ENCODE data around the gene HES3.

Gene HES3

DNA sequence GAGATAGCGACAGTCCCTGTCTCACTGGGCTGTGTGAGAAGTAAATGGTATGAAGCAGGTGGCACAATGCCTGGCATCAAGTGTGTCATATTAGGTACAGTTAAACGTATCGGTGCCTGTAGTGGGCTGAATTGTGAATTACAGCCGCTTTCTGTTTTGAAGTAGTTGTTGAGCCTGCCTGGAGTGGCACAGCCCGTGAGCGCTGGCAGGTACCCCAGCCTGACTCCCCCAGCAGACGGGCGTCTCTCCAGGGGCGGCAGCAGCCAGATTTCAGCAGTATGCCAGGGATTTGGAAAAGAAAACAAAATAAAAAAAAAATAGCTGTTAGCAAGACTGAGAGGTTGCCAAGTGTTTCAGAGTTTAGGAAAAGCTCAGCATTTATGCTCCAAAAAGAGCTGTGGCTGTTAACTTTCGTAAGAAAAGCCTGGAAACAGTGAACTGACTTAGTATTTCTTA, 43.5 kb downstream of the HES3 start:
- Mint-ChIP-seq H3K36me3 (ENCODE audit: low read depth) (no peaks in the 10 kb centered on the region), H3K4me3 (no peak overlapping the region), H3K27ac (no peak overlapping the region), H3K9me3 (no peaks in the 10 kb centered on the region), H3K4me1 (ENCODE audit: low read depth) (peaks cover 3% of the 10 kb centered on the region), H3K27me3 (no peaks in the 10 kb centered on the region)

DNA sequence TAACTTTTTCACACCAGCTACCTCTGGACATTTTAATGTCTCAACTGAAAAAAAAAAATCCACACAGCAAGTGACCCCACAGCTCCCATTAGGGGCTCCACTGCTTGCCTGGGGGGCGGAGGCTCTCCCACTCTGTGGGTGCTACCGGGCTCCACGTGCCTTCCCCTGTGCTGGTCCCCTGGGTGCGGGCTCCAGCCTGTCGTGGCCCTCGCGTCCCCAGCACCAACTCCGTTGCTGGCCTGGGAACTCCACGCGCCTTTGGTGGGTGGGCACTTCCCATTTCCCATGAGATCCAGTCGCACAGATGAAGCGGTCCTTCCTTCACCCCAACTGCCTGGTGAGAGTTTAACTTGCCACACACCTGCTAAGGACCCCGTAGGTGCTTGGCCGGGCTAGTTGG, 44.0 kb downstream of the HES3 start:
- Mint-ChIP-seq H3K27ac (no peak overlapping the region), H3K4me3 (no peak overlapping the region), H3K27me3 (no peaks in the 10 kb centered on the region), H3K4me1 (ENCODE audit: low read depth) (peaks cover 3% of the 10 kb centered on the region), H3K9me3 (no peaks in the 10 kb centered on the region), H3K36me3 (ENCODE audit: low read depth) (no peaks in the 10 kb centered on the region)

DNA sequence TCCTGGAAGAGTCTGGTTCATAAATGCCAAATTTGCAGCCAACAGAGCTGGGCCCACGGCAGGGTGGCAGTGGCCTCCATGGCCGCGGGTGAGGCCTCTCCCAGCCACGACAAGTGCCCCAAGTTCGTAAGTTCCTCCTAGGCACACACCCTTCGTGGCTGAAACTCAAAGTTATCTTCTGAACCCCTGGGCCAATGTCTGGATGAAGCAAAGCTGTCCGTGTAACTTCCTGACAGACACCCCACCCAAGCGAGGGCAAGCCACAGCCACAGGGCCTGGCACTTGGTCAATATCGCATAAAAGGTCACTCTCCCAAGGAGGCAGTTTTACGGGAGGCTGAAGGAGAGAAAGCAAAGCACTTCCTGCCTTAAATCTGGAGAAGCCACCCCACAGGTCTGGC, 44.7 kb downstream of the HES3 start:
- Mint-ChIP-seq H3K27ac (no peak overlapping the region), H3K4me3 (no peak overlapping the region), H3K36me3 (ENCODE audit: low read depth) (no peaks in the 10 kb centered on the region), H3K4me1 (ENCODE audit: low read depth) (peaks cover 3% of the 10 kb centered on the region), H3K9me3 (no peaks in the 10 kb centered on the region), H3K27me3 (no peaks in the 10 kb centered on the region)

DNA sequence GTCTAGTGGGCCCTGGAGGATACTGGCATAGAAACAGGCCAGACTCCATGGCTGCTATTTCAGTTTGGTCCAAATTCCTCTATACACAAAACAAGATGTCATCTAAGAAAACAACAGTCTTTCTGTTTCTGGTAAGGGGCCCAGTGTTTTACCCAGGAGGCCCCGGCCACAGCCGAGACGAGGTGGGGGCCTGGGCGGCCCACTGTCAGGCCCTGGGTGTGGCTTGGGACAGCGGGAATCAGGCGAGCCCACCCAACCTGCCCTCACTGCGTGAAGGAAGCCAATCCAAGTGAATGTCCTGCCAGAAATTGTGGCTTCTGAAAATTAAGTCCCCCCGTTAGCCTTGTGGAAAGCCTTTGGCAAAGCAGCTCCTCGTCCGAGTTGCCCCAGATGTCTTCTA, 48.1 kb downstream of the HES3 start:
- no peak overlapping the region for H3K27ac Mint-ChIP-seq

DNA sequence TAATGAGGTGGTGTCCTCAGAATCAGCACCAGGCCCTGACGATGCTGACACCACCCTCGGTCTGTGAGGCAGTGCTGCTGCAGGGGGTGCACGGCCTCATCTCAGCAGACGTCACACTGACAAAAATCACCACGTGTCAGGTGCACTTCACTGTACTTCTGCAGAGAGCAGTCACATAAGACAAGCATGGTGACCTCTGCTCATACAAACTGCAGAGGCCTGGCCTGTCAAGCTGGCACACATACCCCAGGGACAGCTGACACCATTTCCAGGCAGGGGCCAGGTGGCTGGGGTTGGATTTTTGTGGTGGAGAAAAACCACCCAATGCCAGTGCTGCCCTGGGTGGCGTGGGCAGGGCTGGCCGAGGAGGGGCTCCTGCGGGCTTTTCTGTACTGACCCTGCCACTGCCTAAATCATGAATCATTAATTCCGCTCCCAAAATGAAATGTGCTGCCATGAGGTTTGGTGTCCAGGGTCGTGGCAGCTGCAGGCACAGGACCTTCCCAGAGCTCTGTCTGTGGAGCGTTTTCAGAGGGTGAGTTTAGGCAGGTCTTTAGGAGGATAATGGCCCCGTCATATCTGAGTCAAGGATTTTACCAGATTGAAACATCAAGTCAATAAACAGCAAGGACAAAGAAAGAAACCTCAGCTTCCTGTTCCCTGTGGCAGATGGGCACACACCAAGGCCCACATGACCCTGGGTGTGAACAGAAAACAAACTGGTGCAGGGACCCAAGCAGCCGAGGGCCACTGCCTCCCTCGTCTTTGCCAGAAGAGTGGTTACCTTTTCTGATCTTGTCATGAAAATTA, 50.3 kb downstream of the HES3 start:
- Mint-ChIP-seq H3K4me3 (no peak overlapping the region), H3K9me3 (no peaks in the 10 kb centered on the region)

More for the DNA sequence above, 48.1 kb downstream of the HES3 start:
- Mint-ChIP-seq H3K4me3 (no peak overlapping the region), H3K36me3 (ENCODE audit: low read depth) (peaks cover 7% of the 10 kb centered on the region), H3K9me3 (no peaks in the 10 kb centered on the region), H3K27me3 (no peaks in the 10 kb centered on the region), H3K4me1 (ENCODE audit: low read depth) (peaks cover 3% of the 10 kb centered on the region)

DNA sequence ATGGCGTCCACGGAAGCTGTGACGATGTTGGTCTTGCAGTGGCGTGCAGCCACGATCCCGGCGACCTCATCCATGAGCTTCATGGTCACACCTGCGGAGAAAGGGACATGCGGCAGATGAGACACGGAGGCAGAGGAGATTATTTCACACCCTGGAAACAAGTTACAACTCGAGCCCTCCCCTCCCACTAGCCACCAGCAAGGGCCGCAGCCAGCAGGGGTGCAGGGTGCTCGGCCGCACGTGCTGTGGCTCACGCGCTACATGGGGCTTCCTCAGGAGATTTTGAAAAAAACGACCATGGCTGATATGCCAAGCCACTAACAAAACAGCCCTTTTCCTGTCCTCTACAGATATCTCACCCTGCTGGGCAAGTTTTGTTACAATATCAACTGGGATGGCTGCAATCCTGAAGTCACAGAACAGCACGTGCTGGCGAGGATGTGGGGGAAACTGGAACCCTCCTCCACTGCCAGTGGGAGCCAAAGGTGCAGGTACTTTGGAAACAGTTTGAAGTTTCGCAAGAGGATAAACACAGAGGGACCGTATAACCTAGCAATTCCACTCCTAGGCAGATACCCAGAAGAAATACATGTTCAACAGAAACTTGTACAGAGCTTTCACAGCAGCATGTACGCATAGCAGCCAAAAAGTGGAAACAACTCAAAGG, 51.0 kb downstream of the HES3 start:
- Mint-ChIP-seq H3K4me3 (no peak overlapping the region), H3K27me3 (no peaks in the 10 kb centered on the region)

More for the DNA sequence above, 50.3 kb downstream of the HES3 start:
- H3K27me3 Mint-ChIP-seq = no peaks in the 10 kb centered on the region
- H3K27ac Mint-ChIP-seq = no peak overlapping the region
- H3K4me1 Mint-ChIP-seq (ENCODE audit: low read depth) = peaks cover 3% of the 10 kb centered on the region
- H3K36me3 Mint-ChIP-seq (ENCODE audit: low read depth) = peaks cover 7% of the 10 kb centered on the region

More for the DNA sequence above, 51.0 kb downstream of the HES3 start:
- peaks cover 7% of the 10 kb centered on the region for H3K36me3 Mint-ChIP-seq (ENCODE audit: low read depth)
- H3K4me1 Mint-ChIP-seq (ENCODE audit: low read depth) = peaks cover 3% of the 10 kb centered on the region
- H3K9me3 Mint-ChIP-seq = no peaks in the 10 kb centered on the region
- H3K27ac Mint-ChIP-seq = no peak overlapping the region
